Tibial nerve (tissue), 4 donors: ENCODE results near the gene AOPEP.
"Not testable (repeated sequence)": the region's sequence is repeated elsewhere in the genome, so short reads cannot be mapped to it uniquely, and the experiment has no call there.

ENCODE experiments used
- EP300 ChIP-seq, 2 donors: sonication (generic); formaldehyde crosslinking; IDR thresholded peaks; one replicate each; pipeline ENCODE4 v1.6.1; 2017; ENCODE audit warnings: antibody characterized with exemption in 2 of 2, mild to moderate bottlenecking in 1 of 2
- TF ChIP-seq, protein P1 (sequence below), 5 experiments: fragments of 200-600 bp in 3 of 5; fragments of 450-650 bp in 2 of 5; sonication (generic) in 3 of 5; IDR thresholded peaks; one replicate each; pipeline ENCODE4 v1.5.1; 2016 to 2019; ENCODE audit warnings: antibody characterized with exemption in 5 of 5, mild to moderate bottlenecking in 3 of 5, moderate library complexity in 2 of 5

DNA sequence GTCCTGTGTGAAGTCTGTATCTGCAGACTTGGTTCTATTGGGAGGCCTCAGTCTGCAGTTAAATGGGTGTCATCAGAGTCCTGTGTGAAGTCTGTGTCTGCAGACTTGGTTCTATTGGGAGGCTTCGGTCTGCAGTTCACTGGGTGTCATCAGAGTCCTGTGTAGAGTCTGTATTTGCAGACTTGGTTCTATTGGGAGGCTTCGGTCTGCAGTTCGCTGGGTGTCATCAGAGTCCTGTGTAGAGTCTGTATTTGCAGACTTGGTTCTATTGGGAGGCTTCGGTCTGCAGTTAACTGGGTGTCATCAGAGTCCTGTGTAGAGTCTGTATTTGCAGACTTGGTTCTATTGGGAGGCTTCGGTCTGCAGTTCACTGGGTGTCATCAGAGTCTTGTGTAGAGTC lies 239.1 kb downstream of the AOPEP start:
- TF ChIP-seq, protein P1, sequence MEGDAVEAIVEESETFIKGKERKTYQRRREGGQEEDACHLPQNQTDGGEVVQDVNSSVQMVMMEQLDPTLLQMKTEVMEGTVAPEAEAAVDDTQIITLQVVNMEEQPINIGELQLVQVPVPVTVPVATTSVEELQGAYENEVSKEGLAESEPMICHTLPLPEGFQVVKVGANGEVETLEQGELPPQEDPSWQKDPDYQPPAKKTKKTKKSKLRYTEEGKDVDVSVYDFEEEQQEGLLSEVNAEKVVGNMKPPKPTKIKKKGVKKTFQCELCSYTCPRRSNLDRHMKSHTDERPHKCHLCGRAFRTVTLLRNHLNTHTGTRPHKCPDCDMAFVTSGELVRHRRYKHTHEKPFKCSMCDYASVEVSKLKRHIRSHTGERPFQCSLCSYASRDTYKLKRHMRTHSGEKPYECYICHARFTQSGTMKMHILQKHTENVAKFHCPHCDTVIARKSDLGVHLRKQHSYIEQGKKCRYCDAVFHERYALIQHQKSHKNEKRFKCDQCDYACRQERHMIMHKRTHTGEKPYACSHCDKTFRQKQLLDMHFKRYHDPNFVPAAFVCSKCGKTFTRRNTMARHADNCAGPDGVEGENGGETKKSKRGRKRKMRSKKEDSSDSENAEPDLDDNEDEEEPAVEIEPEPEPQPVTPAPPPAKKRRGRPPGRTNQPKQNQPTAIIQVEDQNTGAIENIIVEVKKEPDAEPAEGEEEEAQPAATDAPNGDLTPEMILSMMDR (IDR thresholded peaks at IDR 0.05): not testable (repeated sequence)
- TF ChIP-seq EP300 (IDR thresholded peaks at IDR 0.05): not testable (repeated sequence)
